Lung (tissue), 12 donors: Measurements from ENCODE around the gene LCLAT1. TPM values are rescaled to one million over a fixed set of nuclear protein-coding genes. Genes with fewer than 3 reads are reported as not detected.
A peak's percentile ranks its signal among the peaks of the same experiment; 100 is the strongest.

Source experiments
- ATAC-seq: fragments of 200-7000 bp; cut with Tn5 transposase; one replicate; pipeline ENCODE4 v1.9.1; 2020; ENCODE audit warnings: moderate number of reproducible peaks; ENCODE audit not compliant: insufficient read depth, low FRiP score
- DNase-seq, 3 donors: peaks; one replicate each; pipeline ENCODE4 v3.0.0-alpha.2; 2013 to 2017
- H3K27ac ChIP-seq, 2 donors: one replicate each; pipeline ENCODE4 v1.5.1; 2013; ENCODE audit warnings: mild to moderate bottlenecking in 2 of 2, moderate library complexity in 2 of 2, control low read depth in 1 of 2, inconsistent platforms in 1 of 2, low read depth in 1 of 2, low read length in 1 of 2
- H3K27me3 ChIP-seq, 3 donors: one replicate each; pipeline ENCODE4 v1.5.1; 2013; ENCODE audit warnings: low read length in 2 of 3; ENCODE audit not compliant: control insufficient read depth in 3 of 3, insufficient read depth in 3 of 3
- H3K36me3 ChIP-seq, 4 donors: one replicate each; pipeline ENCODE4 v1.5.1; 2013; ENCODE audit warnings: low read length in 4 of 4, mild to moderate bottlenecking in 1 of 4, moderate library complexity in 1 of 4; ENCODE audit not compliant: control insufficient read depth in 4 of 4, insufficient read depth in 4 of 4
- H3K4me1 ChIP-seq, 5 donors: one replicate each; pipeline ENCODE4 v1.5.1; 2013; ENCODE audit warnings: low read length in 5 of 5, mild to moderate bottlenecking in 2 of 5, moderate library complexity in 1 of 5; ENCODE audit not compliant: control insufficient read depth in 5 of 5, insufficient read depth in 5 of 5
- H3K4me3 ChIP-seq: one replicate; pipeline ENCODE4 v1.5.1; 2013; ENCODE audit warnings: mild to moderate bottlenecking, control low read depth, moderate library complexity
- H3K9ac ChIP-seq, 2 donors: one replicate each; pipeline ENCODE4 v1.5.1; 2013; ENCODE audit warnings: low read length in 2 of 2, control low read depth in 1 of 2; ENCODE audit not compliant: insufficient read depth in 1 of 2
- H3K9me3 ChIP-seq, 4 donors: one replicate each; pipeline ENCODE4 v1.5.1; 2013; ENCODE audit warnings: low read length in 3 of 4, mild to moderate bottlenecking in 1 of 4, moderate library complexity in 1 of 4; ENCODE audit not compliant: control insufficient read depth in 4 of 4, insufficient read depth in 3 of 4
- WGBS, 2 donors: extraction: QIAGEN DNeasy Blood & Tissue Kit; methylation state at CpG; one replicate each; pipeline ENCODE4 v1.1.7; 2013; 5-methylcytosine and 5-hydroxymethylcytosine counted together
- polyA plus RNA-seq, 2 donors: library from polyadenylated mRNA; stranded (reverse); fragments of 200-250 nt; gene quantifications; one replicate each; pipeline ENCODE4 v1.2.1, GENCODE V29; 2013
- total RNA-seq, 2 donors: library from RNA; depleted of rRNA in 1 of 2; stranded (reverse); fragments of >200 nt in 1 of 2; gene quantifications; one replicate each; pipeline ENCODE4 v1.2.1, GENCODE V29; 2014 to 2021
- TF ChIP-seq, protein P1 (sequence below): IDR thresholded peaks from 2 replicates; pipeline ENCODE4 v1.5.1; 2012; ENCODE audit warnings: mild to moderate bottlenecking; ENCODE audit errors: control extremely low read depth, extremely low read depth
- donor health status: control.
- donor health status: control.
- donor health status: Bipolar disorder and iron deficiency.
- donor health status: healthy.
- donor health status: DM: yes; HTN: yes; CAD: no.

LCLAT1 gene
- total and polyA plus RNA-seq, 4 donors: 2.4 to 24.2 (median 10.8) TPM

DNA sequence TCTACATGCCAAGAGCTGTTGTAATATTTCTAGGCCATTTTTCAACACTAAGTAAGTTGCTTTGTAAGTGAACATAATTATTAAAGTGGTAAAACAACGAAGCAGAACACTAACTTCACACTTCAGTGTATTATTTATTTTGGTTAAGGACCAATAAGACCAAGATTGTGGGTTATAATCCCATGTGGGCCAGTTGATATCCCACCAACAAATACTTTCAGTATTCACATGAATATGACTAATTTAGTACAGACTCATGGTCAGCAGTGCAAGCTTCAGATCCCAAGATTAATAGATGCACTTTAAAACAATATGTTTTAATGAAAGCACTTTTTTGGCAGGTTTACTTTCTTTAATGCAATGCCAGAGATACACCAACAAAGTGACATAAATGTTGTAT, 154.3 kb downstream of the LCLAT1 start:
- no peak for ATAC-seq
- 62 to 83% methylated on average over 1 of the region's 1 CpG for WGBS, 2 donors
- H3K27me3 ChIP-seq: no peaks in the 10 kb centered on the region

DNA sequence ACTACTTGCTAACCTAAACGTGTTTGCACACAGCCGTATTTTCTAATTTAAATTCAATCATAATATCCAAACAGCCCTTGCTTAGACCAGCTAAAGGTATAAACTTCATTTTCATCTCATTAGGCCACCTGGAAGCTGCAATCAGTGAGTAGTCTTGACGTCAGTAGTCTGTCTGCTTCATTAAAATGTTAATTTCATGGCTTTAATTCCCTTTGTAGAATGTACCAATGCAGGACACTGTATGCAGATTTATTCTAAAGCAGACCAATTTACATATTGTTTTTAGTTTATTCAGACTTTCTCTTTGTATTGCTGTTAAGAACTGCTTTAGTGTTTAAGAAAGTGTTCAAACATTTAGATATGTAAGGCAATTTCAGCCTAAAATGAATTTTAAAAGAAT, 158.2 kb downstream of the LCLAT1 start:
- ATAC-seq: no peak
- WGBS, 2 donors: 92 to 96% methylated on average over 3 of the region's 3 CpGs
- H3K4me1 ChIP-seq: peaks cover 0 to 12% (median 0%) of the 10 kb centered on the region in 5 donors
- no peak overlapping the region for H3K9ac ChIP-seq
- H3K27me3 ChIP-seq: no peaks in the 10 kb centered on the region
- TF ChIP-seq, protein P1, sequence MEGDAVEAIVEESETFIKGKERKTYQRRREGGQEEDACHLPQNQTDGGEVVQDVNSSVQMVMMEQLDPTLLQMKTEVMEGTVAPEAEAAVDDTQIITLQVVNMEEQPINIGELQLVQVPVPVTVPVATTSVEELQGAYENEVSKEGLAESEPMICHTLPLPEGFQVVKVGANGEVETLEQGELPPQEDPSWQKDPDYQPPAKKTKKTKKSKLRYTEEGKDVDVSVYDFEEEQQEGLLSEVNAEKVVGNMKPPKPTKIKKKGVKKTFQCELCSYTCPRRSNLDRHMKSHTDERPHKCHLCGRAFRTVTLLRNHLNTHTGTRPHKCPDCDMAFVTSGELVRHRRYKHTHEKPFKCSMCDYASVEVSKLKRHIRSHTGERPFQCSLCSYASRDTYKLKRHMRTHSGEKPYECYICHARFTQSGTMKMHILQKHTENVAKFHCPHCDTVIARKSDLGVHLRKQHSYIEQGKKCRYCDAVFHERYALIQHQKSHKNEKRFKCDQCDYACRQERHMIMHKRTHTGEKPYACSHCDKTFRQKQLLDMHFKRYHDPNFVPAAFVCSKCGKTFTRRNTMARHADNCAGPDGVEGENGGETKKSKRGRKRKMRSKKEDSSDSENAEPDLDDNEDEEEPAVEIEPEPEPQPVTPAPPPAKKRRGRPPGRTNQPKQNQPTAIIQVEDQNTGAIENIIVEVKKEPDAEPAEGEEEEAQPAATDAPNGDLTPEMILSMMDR: no peak
- no peaks in the 10 kb centered on the region for H3K36me3 ChIP-seq
- DNase-seq: no peak
- no peak overlapping the region for H3K27ac ChIP-seq
- no peak overlapping the region for H3K4me3 ChIP-seq
- no peaks in the 10 kb centered on the region for H3K9me3 ChIP-seq

More for the DNA sequence above, 154.3 kb downstream of the LCLAT1 start:
- Histone ChIP-seq H3K4me3 (no peak overlapping the region), H3K36me3 (peaks cover 0 to 3% (median 0%) of the 10 kb centered on the region in 4 donors), H3K27ac (no peak overlapping the region), H3K9ac (no peak overlapping the region), H3K4me1 (peaks cover 0 to 9% (median 0%) of the 10 kb centered on the region in 5 donors), H3K9me3 (no peaks in the 10 kb centered on the region)
- no peak for DNase-seq
- TF ChIP-seq, protein P1: no peak

DNA sequence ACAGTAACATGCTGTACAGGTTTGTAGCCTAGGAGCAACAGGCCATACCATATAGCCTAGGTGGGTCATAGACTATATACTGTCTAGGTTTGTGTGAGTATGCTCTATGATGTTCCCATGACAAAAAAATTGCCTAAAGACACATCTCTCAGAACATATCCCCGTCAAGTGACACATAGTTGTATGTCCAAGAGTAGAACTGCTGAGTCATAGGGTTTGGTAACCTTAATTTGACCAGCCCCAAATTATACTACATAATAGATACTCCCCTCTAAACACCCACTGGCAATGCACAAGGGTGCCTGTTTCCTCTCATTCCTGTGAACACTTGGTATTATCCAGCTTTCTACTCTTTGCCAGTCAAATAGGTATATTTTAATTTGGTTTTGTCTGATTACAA, 161.6 kb downstream of the LCLAT1 start:
- no peaks in the 10 kb centered on the region for H3K9me3 ChIP-seq
- no peak overlapping the region for H3K27ac ChIP-seq
- H3K36me3 ChIP-seq: no peaks in the 10 kb centered on the region
- H3K4me3 ChIP-seq: no peak overlapping the region
- TF ChIP-seq, protein P1: no peak
- H3K9ac ChIP-seq: no peak overlapping the region
- ATAC-seq: no peak
- H3K27me3 ChIP-seq: no peaks in the 10 kb centered on the region
- DNase-seq: no peak
- 75 to 80% methylated on average over 1 of the region's 1 CpG for WGBS, 2 donors
- peaks cover 0 to 20% (median 3%) of the 10 kb centered on the region in 5 donors for H3K4me1 ChIP-seq

DNA sequence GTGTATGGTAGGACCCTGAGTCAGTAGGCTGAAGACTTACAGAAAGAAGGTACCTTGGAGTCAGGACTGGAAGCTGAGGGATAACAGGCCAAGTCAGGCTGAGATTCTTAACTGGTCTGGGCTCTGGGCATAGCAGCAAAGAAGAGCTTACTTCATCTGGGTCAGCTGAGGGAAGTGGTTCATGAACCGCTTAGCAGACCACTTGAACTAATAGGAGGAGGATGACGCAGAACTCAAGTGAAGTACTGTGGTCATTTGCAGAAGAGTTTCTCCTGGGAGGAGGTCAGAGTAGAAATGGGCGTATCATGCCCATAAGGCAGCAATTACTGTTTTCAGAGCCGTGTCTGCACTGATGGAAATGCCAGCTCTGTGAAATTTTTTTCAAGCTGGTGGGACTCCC, 164.5 kb downstream of the LCLAT1 start:
- peak overlapping the region in 1 of 2 donors; percentile 85 for H3K27ac ChIP-seq
- no peak overlapping the region for H3K4me3 ChIP-seq
- no peaks in the 10 kb centered on the region for H3K27me3 ChIP-seq
- ATAC-seq (peak; percentile 82), DNase-seq (no peak)
- peaks cover 0 to 20% (median 3%) of the 10 kb centered on the region in 5 donors for H3K4me1 ChIP-seq
- TF ChIP-seq, protein P1: no peak
- no peaks in the 10 kb centered on the region for H3K36me3 ChIP-seq
- H3K9me3 ChIP-seq: no peaks in the 10 kb centered on the region
- no peak overlapping the region for H3K9ac ChIP-seq
- 56 to 57% methylated on average over 4 of the region's 4 CpGs for WGBS, 2 donors
